Glomerular endothelial cell (primary cell): ENCODE results near the gene SNX14. TPM values are rescaled to one million over a fixed set of nuclear protein-coding genes. Genes with fewer than 3 reads are reported as not detected.
"Not testable (repeated sequence)": the region's sequence is repeated elsewhere in the genome, so short reads cannot be mapped to it uniquely, and the experiment has no call there.

Experiments used
- DNase-seq: peaks from one replicate; pipeline ENCODE4 v3.0.0-alpha.2; 2011; ENCODE audit warnings: low read depth, low spot score; ENCODE audit errors: extremely low read depth
- total RNA-seq: library from RNA; depleted of rRNA; stranded (reverse); fragments of >200 nt; gene quantifications from 2 replicates; pipeline ENCODE4 v1.2.3, GENCODE V29; 2015

Gene SNX14
- total RNA-seq, 1 donor from 2014 or later: 111 TPM

DNA sequence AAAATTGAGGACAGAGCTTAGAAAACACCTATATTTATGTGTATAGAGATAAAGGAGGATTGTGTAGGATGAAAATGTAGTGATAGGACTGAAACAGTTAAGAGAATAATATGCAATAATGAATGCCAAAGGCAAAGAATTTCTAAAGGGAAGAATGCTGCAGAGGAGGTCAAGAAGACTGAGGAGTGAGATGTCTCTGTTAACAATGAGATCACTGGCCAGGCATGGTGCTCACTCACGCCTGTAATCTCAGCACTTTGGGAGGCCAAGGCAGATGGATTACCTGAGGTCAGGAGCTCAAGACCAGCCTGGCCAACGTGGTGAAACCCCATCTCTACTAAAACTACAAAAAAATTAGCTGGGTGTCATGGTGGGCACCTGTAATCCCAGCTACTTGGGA, 69.4 kb downstream of the SNX14 start:
- not testable (repeated sequence) for DNase-seq

GRCh38 chr6:85516168-85516567, 77.5 kb downstream of the SNX14 start:
- DNase-seq: no peak

DNA sequence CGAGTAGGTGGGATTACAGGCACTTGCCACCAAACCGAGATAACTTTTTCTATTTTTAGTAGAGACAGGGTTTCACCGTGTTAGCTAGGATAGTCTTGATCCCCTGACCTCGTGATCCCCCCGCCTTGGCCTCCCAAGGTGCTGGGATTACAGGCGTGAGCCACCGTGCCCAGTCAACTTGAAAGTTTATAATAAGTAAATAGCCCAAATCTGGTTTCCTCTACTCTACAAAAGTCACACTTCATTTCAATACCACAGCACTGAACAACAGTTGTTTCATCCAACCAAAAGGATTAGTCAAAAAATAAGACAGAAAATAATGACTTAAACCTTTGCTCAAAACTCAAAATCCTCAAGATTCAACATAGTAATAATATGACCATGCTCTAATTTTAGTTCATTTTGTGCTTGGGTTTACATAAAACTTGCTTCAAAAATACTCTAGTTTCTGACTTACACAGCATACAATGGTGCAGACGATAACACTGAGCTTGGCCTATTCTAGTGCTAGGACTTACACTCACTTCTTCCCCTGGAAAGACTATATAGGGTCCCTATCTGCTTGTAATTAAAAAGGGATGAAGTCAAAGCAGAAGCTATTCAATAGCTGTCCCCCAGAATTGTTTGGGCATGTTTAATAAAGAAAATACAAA, 87.1 kb downstream of the SNX14 start:
- no peak for DNase-seq

DNA sequence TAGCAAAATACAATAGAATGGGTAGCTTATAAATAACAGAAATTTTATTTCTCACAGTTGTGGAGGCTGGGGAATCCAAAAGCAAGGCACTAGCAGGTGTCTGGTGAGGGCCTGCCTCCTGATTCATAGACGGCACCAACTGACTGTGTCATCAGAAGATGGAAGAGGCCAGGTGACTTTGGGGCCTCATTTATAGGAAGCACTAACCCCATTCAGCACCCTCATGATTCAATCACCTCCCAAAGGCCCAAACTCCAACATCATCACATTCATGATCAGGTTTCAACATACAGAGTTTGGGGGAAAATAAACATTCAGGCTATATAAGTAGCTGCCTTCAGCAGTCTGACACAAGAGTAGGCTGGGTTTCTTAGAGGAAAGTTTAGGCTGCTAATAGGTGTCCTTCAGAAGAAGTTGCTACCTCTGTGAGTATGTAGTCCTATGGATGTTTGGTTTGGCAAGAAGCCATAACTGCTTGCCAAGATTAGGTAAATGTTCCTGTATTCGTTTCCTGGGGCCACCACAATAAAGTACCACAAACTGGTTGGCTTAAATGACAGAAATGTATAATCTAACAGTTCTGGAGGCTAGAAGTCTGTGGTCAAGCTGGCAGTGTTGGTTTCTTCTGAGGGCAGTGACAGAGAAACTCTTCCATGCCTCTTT, 94.9 kb downstream of the SNX14 start:
- DNase-seq: peak; percentile 37

GRCh38 chr6:85496856-85497255, 96.8 kb downstream of the SNX14 start:
- no peak for DNase-seq

GRCh38 chr6:85496009-85496579, 97.6 kb downstream of the SNX14 start:
- no peak for DNase-seq

GRCh38 chr6:85494547-85495536, 98.8 kb downstream of the SNX14 start:
- no peak for DNase-seq

DNA sequence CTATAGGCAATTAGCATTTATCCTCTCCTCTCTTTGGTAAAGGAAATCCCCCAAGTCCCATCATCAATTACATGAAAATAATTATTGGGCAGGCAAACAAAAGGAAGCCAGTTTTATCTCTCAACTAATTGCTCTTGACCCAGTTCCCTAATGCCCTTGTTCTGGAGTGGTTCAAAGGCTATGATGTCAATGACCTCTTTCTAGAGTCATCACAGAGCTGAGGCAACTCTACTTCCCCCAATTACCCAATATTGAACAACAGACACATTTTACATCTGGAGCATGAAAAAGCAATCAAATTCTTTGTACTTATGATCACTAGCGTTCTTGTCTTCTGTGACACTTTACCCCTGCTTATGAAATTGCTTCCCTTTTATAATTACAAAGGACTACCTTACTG, 100.3 kb downstream of the SNX14 start:
- no peak for DNase-seq

DNA sequence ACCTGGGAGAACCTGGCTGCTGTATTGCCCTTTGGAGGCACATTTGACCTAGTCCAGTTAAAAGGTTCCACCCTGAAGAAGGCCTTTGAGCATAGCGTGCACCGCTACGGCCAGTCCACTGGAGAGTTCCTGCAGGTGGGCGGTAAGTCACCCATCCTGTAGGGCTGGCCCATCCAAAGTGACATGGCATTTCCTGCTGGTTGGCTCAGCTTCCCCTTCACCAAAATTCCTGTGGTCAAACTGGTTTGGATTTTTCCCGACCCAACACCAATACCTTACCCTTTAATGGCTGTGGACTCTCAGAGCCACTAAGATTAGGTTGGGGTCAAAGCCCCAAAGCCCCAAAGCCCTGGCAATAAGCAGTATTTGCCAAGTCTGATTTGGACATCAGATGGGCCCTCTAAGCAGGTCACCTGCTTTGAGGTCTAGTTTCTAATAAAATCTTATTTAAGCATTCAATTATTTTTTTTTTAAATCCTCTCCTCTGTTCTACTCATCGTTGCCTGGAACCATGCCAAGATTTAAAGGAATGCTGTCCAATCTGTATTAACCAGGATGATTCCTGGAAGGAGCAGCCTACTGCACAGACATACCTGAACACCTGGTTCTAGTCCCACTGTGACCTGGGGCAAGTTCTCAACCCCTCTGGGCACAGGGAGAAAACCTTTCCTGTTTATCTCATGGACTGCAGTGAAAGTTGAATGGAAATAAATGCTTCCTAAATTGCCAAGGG, 103.0 kb downstream of the SNX14 start:
- DNase-seq: no peak

GRCh38 chr6:85484948-85485347, 108.7 kb downstream of the SNX14 start:
- no peak for DNase-seq

- no peak for DNase-seq
Measured at GRCh38 chr6:85483846-85484245, 109.8 kb downstream of the SNX14 start.

DNA sequence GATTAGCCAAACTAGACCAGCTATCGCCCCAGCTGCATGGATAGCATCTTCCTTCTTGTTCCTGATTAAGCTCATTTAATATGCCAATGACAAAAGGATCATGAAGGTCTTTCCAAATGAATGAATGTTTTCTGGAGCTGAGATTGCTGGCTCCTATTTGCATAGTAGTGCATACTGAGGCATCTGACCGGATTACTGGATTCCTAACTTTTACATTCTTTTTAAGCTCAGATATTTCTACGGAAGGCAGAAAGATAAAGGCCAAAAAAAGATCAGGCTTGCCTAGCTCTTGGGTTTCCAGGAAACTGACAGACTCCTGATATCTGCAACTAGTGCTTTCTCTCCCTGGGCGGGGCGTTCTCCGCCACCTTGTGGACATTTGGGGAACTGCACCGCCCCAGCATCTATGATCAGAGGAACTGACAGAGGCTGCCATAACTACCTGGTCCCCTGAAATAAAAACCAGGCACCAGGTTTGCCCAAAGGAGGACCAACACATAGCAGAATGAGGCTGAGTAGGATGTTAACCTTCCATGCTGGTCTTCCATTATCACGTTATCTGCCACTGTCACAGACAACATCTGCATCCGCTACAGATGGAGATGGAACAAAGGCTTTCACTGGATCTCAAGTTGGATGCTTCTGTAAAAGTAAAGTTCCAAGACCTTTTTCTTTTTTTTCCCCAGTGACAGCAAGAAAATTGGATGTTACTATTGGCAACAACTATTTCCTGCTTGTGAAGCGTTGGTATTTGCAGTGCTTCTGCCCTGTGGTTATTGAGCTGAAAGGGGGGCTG, 110.6 kb downstream of the SNX14 start:
- no peak for DNase-seq

GRCh38 chr6:85482206-85482904, 111.3 kb downstream of the SNX14 start:
- no peak for DNase-seq

DNA sequence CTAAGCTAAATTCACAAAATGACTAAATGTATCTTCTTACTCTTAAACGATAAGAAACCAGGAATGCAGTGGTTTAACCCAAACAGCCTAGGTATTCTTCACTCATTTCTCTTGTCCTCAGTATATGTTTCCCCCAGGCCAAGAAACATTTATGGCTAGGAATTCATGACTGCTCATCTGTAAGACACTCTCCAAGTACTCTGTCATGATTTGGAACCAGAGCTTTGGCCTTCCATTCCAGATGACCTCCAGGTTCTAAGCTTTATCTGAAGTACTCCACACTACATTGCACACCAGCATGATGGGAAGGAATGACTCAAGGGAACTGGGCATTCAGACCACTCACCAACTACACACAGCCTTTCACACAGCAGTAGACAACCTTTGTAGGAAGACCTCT, 114.5 kb downstream of the SNX14 start:
- no peak for DNase-seq

DNA sequence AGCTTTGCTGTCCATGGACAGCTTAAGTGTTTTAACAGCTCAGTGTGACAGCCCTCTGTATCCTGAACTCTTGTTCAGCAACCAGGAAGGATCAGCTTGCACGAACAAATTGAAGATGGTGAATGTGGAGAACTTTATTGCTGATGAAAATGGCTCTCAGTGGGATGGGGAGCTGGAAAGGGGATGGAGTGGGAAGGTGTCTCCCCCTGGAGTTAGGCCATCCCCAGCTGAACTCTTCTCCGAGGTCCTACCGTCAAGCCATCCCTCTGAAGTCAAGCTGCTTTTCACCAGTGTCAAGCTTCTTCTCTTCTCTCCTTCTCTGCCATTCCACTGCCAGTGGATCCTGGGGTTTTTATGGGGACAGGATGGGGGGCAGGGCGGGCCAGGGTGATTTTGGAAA, 117.1 kb downstream of the SNX14 start:
- DNase-seq: no peak

DNA sequence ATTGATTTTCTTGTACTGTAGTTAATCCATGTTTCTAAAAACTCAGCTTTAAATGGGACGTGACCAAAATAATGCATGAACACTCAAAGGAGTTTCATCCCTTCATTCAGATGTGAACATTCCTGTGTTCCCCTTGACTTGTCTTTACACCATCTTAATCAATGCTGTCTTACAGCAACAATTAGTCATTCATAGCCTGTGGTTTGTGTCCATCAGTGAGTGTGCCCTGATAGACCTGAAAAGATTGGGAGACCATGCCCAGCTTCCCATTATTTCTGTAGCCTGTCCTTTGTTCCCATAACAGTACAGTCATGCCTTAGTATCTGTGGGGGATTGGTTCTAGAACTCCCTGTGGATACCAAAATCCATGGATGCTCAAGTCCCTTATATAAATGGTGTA, 119.9 kb downstream of the SNX14 start:
- DNase-seq: no peak

DNA sequence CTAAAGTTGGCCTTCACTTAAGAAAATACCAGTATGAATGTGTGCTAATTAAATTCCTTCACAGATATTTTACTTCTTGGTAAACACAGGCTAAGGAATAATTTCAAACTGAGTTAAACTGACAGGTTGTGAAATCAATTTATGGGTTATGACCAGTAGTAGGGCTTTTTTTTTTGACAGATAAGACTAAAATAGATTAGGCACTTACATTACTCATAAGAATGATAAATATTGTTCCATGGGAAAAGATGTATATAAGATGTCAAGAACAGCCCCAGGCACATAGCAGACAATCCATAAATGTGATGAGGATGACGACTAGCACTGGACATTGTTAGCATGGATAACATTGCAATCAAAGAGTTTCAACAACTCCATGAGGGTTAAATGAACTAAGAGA, 120.9 kb downstream of the SNX14 start:
- no peak for DNase-seq

- no peak for DNase-seq
Measured at GRCh38 chr6:85470023-85470410, 123.6 kb downstream of the SNX14 start.
